ENCODE measurements around the gene SH3BP5L.

Gene SH3BP5L

DNA sequence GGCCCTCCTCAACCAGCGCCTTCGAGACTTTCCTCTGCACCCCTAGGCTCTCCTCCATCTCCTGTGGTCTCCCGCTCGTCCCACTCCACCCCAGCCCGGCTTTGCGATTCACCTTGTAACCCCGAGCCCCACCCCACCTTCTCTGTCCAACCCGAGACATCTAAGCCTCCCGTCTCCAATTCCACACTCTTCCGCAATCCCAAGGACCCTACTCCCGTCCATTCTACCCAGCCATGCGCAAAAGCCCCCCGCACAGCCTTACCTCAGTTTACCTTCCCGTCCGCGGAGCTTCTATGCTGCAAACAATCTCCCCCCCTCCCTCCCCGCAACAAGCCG is 174 bp downstream of the SH3BP5L start:
- DNase-seq (ENCODE audit: low spot score) = no peak

DNA sequence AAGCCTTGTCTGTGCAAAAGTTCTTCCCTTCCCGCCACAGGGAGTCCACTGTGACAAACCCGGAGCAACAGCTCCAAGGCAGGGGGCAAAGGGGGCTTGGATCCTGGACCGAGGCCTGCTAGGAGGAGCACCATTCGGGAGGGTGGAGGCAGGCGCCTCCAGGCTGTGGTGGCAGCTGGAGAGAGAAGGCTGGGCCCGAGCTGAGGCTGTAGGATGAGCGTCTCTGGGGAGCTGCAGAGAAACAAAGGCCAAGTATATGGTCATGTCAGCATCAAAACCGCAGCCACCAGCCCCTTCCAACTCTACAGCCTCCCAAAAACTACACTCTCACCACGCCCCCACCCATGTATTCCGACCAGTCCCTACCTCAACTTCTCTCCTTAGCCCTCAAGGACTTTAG is 579 bp downstream of the SH3BP5L start:
- no peak for DNase-seq (ENCODE audit: low spot score)

DNA sequence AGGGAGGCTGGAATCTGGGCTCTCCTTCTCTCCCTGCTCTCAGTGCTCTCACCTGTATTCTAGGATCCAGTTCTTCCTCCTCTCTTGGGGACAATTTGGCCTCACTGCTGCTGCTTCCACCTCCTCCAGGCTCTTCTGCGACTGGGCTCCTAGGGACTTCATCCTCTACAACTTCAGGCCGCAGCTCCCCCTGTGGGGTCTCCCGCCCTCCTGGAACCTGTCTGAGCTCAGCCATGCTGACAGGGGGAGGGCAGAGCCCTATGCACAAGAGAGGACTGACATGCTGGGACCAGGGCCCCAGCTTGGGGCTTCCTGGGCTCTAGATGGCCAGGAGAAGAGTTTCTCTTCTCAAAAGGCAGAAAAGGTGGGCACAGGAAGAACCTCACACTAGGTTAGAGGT is 1.0 kb downstream of the SH3BP5L start:
- DNase-seq (ENCODE audit: low spot score) = no peak

DNA sequence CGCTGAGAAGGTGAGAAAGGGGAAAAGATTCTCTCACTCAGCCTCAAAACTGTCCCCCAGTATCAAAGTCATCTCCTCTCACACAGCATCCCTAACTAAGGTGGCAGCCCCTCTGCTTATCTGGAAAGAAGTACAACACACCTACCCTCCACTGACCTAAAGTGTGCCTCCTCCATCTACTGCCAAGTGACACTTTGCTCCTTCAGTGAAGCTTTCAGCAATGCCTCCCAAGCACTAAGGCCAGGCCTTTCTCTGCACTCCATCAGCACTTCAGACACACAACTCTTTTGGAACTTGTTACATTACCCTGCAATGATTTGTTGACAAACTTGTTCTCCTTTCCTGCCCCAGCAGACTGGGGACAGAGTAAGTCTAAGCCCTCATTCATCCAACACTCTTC is 1.4 kb downstream of the SH3BP5L start:
- DNase-seq (ENCODE audit: low spot score) = no peak

DNA sequence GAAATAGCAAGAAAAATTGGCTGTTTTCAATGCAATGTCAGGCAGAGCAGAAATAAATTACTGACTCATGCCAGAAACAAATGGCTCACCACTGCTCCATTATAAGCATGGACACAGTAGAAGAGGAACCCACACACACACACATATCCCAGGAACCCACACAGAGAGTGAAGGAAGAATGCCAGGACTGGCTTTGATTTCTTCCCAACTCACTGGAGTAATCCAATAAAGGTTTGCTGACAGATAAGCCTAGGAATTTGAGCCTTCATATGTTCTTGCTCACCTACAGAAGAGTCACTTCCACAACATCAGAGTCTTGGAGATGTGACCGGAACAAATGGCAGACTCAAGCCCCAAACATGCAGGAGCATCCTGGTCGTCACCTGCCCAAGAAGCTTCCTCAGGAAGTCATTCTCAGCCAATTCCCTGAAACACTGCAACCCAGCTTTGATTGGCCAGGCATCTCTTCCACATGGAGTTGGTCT is 2.2 kb downstream of the SH3BP5L start:
- no peak for DNase-seq (ENCODE audit: low spot score)

DNA sequence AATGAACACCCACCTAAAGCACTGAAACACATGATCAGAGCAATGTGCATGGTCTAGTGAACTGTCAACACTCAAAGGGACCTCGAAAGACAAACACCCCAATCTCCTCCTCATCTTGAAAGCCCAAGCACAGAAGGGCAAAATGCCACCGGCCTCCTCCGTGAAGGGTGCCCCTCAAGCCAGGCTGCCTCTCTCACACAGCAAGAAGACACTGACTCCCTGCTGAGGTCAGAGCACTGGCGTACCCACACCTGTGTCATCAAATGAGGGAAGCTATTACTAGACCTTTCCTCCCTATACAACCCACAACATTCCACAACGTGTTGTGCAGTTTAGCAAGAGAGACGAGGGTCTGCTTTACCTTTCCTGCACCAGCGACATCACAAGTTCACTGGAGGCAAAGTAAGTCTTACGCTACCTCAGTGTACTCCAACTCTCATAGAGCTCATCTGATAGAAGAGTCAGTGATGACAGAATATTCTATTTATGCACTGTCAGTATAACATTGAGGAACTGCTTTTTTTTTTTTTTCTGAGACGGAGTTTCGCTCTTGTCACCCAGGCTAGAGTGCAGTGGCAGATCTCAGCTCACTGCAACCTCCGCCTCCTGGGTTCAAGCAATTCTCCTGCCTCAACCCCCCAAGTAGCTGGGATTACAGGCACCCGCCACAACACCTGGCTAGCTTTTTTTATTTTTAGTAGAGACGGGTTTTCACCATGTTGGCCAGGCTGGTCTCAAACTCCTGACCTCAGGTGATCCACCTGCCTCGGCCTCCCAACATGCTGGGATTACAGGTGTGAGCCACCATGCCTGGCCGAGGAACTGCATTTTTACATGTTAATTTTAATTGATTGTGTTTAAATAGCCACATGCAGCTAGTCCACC is 3.3 kb downstream of the SH3BP5L start:
- no peak for DNase-seq (ENCODE audit: low spot score)

DNA sequence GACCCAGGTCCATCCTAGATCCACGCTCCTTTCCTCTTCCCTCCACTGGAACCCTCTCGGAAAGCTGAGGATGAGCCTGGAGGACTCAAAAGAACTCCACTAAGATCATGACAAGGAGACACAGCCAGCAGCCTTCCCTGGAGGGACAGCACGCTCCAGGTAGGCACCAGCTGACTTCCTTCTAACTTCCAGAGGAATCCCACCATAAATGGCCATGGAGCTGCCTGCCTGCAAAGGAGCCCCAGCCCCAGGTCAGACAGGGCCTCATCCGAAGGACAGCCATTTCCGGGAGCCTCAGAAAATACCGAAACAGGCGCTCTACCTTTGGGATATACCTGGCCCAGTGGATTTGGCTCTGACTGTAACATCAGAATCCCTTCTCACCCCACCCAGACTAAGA is 4.1 kb downstream of the SH3BP5L start:
- no peak for DNase-seq (ENCODE audit: low spot score)

DNA sequence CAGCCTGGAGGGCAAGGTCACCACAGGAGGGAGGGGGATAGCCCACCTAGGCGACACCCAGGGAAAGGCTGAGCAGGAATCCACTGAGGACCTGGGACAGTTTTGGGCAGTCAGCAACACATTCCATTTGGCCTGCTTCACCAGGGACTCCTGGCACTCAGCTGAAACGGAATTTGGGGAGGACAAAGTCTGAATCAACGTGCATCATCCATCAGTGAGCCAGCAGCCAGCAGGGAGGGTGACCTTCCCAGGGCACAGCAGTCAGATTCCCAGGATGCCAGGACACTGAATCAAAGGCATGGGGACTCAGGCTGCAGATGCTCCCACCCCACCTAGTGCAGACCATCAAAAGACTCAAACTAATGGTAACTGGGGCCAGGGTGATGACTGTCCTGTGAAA is 4.6 kb downstream of the SH3BP5L start:
- DNase-seq (ENCODE audit: low spot score) = no peak

DNA sequence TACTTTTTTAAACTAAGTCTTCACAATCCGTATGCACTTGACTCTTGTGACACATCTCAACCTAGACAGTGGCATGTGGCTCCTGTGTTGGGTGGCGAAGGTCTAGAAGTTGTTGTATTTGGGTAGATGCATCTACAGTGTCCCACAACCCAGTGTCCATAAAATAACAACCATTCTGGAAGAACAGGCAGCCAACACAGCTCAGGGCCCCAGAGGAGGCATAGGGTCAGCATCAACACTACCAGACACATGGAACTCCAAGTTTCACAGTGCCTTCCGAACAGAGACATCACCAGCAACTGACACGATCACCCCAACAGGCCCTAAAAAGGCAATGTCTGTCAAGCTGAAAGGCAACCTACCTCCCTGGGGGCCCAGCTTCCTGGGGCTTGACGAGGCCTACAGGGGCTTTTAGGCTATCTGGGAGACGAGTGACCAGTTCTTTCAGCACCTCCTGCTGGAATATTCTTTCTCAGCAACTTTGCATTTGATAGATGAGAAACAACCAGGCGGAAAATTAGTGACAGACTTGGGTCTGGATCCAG is 5.6 kb downstream of the SH3BP5L start:
- DNase-seq (ENCODE audit: low spot score) = no peak

DNA sequence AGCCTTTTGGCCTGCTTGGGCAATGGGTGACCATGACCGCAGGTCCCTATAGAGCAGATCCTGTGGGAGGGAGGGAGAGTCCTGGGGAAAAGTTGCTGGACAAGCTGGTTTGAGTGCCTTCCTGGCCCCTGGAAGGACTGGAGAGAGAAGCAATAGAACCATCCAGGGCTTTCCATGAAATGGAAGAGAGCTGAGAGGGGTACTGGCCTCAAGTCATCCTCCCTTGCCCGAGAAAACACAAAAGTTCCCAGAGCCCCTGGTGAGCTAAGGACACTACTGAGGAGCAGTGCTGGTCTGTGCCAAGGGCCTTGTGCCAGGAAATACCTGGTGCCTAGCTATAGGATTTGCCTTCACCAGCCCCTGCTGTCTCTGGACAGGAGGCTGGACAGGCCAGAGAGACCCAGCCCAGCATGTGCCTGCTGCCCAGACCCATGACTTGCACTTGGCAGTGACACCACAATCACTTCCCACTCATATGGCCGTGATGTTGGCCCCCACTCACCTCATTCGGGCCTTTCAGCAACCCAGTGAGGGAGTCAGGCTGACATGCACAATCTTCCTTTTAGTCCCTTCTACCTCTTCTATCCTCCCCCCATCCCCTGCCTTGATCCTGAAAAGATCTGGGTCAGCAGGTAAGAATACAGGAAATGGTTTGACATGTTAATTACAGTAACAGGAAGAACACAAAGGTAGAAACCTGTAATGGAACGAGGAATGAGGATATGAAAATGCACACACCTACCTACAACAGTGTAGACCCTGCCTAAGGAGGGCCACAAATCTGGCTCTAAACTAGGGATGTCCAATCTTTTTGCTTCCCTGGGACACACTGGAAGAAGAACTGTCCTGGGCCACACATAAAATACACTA is 7.0 kb downstream of the SH3BP5L start:
- no peak for DNase-seq (ENCODE audit: low spot score)

DNA sequence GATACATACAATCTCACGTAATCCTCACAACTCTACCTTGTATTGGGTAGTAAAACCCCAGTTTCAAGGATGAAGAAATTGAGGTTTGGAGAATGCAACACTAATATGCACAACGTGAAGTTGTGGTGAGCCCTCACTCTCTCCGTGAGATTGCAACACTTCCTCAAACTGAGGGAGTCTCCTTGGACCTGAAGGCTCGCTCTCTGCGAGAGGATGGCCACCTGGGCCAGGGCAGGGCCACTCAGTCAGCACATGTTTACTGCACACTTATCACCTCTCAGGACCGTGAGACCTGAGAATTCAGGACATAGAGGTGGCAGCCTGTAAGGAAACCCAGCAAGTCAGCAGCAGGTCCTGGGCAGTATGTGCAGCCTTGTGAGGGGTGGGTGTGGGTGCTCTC is 8.7 kb downstream of the SH3BP5L start:
- no peak for DNase-seq (ENCODE audit: low spot score)

DNA sequence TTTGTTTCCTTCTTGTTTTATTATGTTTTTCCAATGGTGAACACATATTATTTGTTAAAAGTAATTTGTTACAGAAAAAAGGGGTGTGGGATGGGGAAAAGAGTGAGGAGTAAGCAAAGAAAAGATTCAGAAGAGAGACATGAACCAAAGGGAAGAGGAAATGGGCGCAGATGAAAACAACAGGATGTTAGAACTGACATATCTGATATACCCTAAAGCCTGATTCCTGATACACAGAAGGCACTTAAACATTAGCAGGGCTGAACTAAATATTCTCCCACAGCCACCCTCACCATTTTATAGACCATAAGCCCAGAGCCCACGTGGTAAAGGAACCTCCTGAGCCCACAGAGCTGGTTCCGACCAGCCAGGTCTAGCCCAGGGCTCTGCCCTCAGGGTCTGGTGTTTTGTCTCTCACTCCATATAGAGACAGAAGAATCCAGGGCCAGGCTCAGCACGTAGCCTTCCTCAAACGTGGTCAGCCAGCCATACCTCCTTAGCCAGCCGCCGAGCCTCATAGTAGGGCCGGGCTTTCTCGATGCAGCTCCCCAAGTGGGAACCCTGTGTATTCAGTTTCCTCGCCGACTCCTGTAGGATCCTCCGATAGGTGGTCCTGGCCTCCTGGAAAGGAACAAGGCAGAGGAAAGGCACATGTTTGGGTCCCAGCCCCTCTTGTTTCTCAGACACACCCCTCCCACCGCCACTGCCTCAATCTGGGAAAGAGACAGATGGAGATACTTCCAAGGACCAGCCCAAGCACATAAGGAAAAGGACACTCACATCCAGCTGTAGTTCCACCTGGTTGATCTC is 9.5 kb downstream of the SH3BP5L start:
- no peak for DNase-seq (ENCODE audit: low spot score)

DNA sequence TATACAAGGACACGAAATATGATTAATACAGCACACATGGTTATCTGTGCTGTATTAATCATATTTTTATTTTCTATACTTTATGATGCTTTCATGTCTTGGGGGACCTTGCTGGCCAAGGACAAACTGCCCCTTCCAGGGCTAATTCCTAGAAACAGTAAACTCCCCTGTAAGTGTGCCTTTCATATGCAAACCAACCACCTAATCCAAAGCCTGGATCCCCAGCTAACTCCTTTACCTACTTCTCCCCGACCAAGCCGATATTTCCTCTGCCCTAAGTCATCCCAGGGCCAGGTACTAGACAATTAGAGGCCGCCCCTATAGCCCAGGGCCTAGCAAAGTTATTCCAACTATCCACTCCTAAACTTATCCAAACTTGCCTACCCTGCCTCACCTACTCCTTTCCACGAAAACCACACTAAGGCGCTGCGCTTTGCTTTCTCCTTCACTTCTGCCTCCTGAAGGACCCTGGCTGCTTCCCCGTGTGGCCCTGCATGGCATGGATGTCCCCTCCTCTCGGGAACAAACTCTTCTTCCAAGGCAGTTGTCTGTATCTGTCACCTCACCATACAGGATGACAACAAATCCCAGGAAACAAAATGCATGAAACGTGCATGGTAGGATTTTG is 10.2 kb downstream of the SH3BP5L start:
- no peak for DNase-seq (ENCODE audit: low spot score)

DNA sequence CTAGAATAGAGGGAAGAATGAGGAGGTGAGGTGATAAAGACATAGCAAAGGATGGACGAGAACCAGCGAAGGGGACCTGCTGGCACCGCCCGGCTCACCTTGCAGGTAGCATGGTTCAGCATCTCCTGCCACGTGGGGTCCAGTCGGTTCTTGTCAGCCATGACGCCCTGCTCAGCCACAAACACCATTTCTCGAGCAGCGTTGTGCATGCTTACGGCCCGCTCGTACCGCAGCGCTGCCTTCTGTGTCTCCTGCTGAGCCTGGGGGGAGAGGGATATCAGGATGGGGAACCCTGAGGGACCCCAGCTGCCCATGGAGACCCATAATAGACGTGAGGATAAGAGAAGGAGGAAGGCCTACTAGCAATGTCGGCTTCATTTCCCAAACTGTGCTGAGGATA is 11.4 kb downstream of the SH3BP5L start:
- no peak for DNase-seq (ENCODE audit: low spot score)

DNA sequence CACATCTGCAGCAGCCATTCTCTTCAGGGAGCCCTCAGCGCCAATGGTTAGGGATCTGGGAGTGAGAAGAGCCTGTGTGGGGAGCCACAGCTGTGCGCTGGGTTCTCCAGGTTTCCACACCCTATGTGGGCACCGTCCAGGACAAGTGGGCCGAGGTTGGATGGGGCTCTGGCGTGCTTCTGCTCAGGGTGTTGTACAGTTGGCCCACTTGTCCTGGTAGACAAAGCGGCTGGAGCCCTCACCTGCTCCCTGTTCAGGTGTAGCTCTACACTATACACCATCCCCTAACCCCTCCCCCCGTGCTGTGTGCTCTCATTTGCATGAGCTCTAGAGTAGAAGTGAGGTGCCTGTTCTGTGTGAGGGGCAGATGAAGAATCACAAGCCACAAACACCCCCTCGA is 12.2 kb downstream of the SH3BP5L start:
- no peak for DNase-seq (ENCODE audit: low spot score)

DNA sequence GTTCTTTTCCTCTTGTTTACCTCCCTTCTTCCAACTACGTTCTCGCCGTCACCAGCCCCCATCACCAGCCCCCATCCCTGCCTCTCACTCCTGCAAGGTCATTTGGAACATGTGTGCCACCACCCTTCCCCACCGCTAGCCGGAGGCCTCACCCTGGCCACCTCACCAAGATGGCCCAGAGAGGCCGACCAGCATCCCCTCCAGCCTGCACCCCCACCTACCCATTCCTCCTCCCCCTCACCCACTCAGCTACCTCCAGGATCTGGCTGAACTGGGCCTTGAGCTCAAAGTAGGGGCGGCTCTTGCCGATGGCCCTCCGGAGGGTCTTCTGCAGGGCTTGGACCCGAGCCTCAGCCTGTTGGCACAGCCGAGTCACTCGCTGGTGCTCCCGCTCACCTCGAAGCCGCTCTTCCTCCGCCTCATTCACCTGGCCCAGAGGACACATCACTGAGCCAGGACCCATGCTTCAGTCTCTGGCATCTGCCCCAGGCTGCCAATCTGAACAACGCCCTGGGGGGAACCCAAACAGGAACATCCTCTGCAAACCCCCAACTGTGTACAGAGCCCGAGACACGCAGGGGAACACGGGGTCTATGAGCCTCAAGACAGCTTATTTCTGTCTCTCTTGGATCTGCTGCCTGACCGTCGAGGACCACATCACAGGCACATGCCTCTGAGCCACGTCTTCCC is 12.8 kb downstream of the SH3BP5L start:
- DNase-seq (ENCODE audit: low spot score) = no peak

DNA sequence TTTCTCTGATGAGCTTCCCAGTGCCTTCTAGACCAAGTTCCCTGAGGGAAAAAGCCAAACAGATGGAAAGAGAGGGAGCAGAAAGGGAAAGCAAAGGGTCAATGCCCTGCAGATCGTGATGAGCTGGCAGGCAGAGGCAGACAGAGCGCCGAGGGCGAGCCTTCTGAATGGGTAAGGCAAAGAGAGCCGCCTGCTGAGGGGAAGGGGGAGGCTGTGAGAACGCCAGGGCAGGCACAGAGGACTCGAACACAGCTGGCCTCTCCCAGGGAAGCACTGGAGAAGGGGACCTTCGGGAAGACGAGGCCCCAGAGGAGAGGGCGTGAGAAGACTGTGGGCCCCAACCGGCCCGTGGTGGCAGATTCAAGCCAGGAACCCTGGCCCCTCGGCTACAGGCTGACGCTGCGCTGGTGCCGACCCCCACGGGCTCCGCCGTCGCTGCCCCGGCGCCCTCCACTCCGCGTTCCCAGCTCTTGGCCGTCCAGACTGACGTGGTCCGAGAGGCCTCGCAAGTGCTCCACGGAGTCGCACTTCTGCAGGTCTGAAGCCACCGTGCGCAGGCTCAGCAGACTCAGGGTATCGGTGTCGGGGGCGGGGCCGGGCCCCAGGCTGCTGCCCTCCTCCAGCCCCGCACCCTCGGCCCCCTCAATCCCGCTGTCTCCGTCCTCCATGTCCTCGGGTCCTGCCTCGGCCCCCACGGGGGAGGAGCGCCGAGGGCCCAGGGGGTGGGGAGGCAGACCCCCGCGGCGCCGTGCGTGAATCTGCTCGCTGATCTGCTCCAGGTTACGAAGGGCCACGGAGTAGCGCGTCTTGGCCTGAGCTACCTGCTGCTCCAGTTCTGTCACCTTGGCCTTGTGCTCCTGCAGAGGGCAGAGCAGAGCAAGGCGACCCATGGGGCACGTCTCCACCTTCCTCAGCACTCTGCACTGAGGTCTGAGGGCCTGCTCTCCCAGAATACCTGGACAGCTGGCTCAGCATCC is 13.9 kb downstream of the SH3BP5L start:
- no peak for DNase-seq (ENCODE audit: low spot score)

DNA sequence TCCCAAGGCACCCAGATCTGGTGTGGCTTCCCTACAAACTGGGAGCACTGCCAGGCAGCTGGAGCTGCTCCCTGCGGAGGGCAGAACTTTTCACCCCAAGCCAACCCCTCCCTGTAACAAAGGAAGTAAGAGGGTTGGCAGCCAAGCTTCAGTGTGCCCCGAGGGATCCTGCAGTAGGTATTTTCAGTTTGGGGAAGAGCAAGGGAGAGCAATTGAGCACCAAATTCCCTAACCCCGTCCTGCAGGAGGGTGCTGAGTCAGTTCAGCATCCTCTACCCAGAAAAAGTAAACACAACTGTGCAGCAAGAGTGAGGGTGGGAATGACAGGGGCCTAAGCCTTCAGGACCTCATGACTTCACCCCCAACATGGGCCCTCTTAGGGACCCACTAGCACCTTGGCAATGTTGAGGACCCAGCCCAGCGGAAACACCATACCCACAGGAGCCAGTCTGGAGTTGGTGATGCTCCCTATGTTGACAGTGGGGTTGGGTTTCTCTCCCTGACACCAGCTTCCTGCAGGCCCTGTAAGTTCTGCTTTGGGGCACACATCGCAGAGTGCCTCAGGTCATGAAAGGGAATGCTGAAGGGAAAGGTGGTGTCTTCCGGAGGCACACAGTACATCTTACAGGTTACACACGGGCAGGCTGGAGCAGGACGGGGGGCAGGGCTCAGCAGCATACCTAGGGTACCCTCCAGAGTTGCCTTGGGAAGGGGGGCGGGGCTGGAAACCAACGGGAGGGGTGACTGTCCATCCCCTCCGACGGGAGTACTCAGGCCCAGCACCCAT is 14.8 kb downstream of the SH3BP5L start:
- no peak for DNase-seq (ENCODE audit: low spot score)

Data from hematopoietic multipotent progenitor cell treated with erythropoietin and hydrocortisone succinate and interleukin-3 and kit ligand, for 17 days (in vitro differentiated cells).